HG03378 (cell line): ENCODE data around the gene PLCD3.

Experiments used
- ATAC-seq: cut with Tn5 transposase; IDR thresholded peaks from one replicate; pipeline ENCODE4 v1.9.1; 2021; ENCODE audit warnings: mild to moderate bottlenecking, moderate library complexity; ENCODE audit not compliant: unreplicated experiment

The PLCD3 gene

DNA sequence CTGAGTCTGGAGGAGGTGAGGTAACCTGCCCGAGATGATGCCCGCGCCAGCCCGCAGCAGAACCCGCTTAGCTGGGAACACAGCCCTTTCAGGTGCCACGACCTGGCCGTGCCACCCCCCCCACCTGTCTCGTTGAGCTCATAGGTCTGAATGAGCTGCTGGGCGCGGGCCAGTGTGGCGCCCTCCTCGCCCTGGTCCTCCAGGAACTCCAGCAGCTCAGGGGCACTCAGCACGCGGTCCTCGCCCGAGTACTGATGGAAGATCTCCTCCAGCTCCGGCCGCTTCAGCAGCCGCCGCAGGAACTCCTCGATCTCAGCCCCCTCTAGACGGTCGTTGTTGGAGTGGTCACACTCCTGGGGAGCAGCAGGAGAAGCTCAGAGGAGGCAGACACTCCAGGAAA lies 13.6 kb downstream of the PLCD3 start:
- no peak for ATAC-seq

DNA sequence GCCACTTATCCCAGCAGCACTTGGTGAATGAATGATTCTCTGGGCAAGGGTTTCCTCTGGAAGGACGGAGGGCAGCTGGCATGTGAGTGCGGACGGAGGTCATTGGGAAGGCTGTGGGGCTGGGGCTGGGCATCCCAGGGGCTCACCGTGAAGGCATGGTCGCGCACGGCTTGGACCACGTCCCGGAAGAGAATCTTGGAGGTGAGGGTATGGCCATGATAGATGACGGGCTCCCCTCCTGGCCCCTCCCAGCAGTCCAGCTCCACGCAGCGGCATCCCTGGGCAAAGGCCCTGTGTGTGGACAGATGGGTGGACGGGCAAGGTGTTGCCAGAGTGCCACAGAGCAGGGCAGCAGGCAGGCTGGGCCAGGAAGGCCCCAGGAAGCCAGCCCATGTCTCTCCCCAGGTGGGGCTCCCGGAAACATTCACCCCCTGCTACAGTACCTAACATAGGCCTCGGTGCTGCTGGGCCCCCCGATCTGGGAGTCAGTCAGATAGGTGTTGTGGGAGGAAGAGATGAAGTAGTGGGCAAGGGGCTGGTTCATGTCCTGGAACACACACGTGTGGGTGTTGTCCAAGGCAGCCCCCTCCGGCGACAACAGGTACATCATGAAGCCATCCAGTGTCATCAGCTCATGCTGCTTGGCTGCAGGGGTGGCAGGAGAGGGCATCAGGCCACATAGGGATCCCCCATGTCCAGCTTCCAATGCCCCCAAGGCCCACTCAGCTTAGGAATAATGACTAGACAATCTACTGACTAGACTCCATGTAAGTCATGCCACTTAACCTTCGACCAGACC lies 14.3 kb downstream of the PLCD3 start:
- ATAC-seq, result no peak

DNA sequence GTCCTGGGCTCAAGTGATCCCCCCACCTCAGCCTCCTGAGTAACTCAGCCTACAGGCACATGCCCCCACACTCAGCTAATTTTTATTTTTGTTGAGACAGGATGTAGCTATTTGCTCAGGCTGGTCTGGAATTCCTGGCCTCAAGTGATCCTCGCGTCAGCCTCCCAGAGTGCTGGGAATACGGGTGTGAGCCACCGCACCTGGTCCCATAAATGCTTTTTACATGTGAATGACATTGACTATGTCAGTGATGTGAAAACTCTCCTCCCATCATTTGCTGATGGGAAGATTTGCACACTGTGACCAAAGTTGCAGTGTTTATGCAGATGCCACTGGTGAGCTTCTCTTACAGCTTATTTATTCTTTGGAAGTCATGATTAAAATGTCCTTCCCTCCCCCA lies 15.0 kb downstream of the PLCD3 start:
- no peak for ATAC-seq

DNA sequence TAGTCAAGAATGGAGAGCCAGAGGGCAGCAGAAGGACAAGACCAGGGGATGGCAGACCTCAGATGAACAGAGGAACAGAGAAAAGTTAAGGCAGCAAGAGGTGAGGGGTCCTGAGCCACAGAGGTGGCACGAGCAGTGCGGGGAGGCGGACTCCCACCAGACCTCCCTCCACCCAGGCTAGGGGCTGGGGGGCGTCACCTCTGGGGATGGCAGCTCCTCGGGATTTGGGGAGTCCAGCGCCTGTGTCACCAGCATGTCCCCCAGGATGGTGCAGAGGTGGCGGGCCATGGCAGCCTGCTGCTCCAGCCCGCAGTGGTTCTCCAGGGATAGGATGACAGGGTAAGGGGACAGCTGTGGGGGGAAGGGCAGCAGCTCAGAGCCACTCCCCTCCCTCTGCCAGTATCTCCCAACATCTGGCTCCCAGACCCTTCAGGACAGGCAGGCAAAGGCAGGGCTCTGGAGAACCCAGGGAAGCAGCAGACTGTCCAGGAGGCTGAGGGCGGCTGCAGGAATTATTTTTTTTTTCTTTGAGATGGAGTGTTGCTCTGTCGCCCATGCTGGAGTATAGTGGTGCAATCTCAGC lies 15.8 kb downstream of the PLCD3 start:
- ATAC-seq, result no peak

DNA sequence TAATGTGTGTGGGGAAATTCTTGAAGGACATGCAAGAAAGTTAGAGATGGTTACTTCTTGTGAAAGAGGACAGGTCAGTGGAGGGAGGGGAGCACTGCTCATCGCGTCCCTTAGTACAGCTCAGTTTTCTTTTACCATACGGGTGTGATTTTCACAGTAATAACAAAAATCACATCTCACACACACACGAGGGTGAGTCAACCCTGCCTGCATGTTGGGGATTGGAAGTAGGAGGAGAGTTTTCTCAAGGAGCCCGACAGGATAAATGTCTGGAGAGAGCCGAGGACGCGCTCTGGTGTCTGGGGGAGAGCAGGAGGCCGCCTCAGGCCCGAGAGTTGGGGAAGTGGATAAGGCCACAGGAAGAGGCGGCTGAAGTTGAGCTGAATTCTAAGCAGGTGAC lies 16.4 kb downstream of the PLCD3 start:
- no peak for ATAC-seq

DNA sequence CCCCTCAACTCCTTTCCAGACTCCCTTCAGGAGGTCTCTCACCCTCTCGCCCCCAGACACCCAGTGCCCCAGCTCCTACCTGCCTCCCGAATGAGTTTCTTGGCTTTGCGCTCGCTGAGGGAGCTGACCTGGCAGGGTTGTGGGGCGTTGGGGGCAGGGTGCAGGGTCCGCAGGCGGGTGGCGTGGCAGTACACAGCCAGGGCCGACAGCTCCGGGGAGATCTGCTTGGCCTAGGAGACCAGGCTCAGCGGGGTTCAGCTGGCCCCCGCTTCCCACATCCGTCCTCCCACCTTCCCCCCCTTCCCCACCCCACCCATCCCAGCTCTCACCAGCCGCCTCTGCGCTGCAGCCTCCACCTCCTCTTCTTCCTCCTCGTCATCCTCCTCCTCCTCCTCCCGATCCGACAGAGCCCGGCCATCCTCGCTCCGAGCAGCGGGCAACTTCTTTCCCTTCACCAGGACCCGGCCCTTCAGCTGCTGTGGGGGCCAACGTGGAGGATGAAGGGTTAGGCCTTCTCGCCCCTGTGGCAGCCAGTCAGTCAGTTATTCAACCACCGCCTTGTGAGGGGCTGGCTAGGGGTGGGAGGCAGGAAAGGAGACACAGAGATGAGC lies 17.2 kb downstream of the PLCD3 start:
- ATAC-seq, result no peak

DNA sequence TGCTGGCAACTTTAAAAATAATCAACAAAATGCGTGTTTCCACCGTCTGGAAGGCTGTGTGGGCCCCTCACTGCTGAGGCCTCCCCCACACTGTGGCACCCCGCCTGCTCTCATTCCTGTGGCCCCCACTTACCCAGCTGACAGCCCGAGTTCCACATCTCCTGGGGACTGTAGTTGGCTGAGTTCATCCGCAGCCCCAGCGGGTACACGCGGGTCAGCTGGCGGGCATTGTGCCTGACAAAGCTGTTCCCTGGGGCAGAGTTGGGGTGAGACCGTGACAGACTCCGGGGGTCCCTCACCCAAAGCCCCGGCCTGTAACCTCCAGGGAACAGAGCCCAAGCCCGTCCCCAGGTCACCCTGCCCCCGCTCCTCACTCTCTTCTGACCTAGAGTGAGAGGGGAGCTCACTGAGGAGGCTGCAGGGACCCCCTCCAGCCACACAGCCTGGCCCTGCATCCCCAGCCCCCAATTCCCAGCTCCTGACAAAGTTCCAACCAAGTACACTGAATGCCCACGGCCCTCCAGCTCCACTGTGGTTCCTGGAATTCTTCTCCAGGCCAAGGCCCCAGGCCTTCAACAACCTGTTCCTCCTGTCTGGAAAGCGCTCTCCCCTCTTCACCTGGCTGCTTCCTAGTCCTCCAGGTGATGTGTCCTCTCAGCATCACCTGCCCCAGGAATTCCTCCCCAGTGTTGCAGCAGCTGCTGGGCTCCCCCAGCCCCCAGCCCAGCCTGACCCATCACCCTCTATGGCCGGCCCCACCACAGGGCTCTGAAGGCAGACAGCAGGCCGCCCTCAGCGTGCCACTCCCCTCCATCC lies 18.0 kb downstream of the PLCD3 start:
- no peak for ATAC-seq

DNA sequence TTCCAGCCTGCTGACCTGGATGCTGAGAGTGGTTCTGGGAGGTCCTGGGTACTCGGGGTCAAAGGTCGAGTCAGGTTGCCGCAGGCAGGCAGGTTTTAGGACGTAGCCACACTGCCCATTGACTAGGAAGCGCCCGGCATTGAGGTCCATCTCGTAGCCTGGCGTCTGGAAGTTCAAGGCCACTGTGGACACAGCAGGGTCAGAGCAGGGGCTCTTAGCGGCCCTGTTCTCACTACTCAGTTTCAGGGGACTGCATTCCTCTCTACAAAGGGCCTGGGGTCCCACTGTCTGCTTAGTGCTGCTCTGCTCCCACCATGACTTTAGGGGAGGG lies 18.9 kb downstream of the PLCD3 start:
- ATAC-seq, result no peak

DNA sequence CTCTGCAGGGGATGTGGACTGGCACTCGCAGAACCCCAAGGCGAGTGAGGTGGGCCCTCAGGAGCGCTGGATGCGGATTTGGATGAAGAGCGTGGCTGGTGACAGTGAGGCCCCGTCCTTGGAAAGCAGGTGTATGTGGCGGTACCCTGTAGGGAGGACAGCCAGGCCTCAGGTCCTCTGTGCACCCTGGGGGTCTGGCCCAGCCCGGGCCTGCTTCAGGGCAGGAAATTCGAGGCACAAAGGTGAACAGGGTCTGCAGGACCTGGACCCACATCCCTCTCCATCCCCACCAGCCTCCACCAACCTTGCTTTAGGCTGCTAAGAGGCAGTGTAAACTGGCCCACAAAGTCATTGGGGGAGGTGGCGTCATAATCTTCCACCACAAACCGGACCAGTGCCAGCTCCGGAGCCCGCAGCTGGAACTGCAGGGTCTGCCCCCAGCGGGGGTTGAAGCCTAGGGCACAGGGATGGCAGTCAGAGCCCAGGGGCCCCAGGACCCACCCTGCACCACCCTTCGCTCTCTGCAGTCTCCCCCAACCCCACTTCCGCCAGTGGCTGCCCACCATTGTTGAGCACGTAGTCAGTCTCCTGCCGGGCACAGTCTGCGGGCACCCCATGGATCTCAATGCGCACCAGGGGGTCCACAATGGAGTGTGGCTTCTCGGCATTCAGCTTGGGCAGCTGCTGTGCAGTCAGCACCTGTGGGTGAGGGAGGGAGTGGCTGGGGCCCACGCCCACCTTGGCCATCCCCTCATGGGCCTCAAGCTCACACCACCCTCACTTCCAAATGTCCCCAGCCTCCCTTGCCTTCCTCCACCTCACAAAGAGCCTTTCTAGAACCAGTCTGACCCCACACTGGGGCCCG lies 19.5 kb downstream of the PLCD3 start:
- no peak for ATAC-seq

DNA sequence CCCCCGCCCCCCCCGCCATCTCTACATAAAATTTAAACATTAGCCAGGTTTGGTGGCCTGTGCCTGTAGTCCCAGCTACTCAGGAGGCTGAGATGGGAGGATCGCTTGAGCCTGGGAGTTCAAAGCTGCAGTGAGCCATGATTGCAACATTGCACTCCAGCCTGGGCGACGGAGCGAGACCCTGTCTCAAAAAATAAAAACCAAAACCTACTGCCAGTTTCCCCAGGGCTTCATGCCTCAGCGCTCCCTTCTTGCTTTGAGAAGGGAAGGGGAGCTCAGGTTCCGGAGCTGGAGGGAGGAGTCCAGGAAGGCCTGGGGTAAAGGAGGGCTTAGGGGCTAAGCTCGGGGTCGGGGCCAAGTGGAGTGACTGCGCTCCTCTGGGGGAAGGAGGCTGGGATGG lies 20.5 kb downstream of the PLCD3 start:
- no peak for ATAC-seq

DNA sequence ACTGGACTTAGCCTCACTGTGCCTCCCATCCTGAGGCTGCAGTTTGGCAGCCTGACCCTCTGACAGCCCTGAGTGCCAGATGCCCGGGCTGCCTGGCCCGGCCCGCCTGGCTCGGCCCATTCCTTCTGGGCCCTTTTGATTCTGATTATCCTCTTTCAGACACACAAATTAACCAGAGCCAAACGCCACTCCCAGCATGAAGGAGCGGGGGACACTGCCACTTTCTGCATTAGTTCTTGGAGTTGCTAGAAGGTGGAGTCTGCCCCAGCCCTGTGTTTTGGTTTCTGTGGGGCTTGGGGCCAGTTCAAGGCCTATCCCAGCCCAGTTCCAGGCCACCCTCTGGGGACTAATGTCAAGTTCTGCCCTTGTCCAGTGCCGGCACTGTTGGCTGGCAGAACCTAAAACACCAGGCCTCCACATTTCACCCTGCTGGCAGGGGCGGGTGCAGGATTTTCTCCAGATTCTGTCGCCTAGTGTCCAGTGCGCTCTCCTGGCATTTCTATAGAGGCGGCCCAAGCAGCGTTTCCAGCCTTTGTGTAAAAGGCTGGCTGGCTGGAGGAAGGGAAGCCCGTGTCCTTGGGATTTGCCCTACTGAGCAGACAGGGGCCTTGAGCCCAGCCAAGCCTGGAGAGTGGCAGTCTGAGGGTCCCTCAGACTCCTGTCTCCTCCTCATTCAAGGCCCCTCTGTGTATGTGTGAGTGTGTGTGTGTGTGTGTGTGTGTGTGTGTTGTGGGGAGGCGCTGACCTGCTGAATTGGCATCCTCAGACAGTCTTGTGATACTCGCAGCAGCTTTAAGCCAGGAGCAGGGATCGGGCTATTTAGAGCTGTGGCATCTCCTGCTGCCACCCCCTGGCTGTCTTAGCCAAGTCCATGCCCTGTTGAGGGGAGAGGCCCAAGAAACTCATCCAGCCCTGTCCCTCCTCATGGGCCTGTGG lies 21.4 kb downstream of the PLCD3 start:
- no peak for ATAC-seq

DNA sequence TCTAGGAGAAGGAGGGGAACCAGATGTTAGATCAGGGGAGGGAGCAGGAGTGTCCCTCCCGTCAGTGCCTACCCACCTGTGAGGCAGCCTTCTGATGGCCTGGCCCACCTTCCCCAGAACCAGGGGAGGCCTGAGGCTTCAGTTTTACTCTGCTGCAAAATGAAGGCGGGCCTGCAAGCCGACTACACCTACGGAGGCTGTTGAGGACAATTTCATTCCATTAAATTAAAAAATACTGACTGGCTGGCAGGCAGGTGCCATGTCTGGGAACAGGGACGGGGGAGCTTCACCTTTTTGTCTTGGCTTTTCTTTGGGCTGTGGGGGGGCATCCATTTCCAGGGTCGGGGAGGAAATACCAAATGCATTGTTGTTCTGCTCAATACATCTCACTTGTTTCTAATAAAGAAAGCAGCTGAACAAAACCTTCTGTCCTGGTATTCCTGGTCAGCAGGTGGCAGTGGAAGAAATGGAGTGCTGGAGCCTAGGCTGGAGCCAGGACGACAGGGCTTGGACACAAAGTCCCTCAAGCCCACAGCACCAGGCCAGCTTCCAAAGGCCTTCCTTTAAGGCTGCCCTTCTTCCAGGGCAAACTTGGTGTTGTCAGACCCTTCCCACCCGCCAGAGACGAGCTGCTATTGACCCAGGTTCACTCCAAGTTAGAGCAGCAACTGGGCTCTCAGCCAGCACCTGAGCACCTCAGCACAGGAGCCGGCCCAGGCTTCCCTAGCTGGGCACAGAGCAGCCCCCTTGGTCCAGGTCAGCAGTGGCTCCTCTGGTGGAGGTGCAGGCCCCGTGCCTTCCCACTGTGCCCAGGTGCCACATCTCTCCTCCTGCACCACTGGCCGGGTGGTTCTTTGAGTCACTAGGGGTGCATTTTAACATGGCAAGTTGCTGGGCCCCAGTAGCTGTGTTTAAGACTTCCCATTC lies 23.5 kb downstream of the PLCD3 start:
- no peak for ATAC-seq

DNA sequence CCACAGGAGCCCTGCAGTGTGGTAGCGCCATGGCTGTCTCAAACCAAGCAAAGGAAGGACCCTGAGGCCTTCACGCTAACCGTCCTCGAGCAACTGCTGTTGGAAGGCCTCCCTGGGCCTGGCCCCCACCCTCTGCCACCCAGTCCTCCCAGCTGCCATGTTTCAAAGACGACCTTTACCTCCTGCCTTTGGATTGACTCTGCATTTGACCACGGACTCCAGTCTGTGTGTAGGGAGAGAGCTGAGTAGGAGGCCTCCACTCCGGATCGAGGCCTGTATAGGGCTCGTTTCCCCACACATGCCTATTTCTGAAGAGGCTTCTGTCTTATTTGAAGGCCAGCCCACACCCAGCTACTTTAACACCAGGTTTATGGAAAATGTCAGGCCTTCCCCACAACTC lies 24.3 kb downstream of the PLCD3 start:
- no peak for ATAC-seq

DNA sequence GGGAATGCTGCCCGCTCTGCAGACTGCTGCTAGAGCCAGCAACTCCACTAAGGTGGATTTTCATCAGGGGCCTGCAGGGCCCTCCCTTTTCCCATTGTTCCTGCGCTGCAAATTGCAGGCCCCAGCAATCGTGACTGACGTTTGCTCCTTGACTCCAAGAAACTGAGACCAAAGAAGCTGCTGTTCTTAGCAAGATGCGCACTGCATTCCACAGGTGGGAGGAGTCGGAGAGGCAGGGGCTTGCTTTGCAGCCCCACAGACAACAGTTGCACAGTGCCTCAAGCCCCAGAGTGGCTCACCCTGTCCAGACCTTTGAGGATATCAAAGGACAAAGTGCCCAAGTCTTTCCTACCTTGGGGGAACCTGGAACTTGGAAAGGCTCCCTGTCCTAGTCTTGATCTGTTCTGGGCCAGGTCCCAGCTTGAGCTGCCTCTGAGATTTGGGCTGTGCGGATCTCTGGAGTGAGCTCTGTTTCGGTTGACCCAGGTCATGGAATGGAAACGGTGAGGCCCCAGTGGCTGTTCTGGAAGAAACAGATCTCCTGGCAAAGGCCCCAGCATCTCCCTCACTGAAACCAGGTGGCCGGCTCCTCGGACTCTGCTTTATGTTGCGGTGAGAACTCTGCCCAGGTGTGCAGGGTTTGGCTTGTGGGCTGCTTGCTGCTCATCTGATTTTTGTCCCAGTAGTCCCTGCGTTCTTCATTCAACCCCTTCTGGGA lies 24.9 kb downstream of the PLCD3 start:
- ATAC-seq, result no peak

DNA sequence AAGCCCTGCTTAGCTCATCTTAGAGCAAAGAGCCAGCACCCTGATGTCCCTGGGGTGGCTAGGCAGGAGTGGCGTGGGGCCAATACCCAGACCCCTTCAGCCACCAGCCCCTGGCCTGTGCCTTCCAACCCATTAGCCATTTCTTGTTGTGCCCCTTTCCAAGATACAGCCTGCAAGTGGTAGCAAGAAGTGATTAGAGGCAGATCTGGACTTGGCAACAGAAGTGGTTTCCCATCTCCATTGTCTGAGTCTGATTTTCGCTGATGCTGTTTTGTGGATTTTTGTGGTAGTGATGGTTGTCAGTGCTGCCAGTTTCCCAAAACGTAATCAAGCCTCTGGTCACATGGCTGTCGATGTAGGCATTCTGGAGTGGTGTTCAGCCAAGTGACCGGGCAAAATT lies 25.7 kb downstream of the PLCD3 start:
- ATAC-seq, result no peak

DNA sequence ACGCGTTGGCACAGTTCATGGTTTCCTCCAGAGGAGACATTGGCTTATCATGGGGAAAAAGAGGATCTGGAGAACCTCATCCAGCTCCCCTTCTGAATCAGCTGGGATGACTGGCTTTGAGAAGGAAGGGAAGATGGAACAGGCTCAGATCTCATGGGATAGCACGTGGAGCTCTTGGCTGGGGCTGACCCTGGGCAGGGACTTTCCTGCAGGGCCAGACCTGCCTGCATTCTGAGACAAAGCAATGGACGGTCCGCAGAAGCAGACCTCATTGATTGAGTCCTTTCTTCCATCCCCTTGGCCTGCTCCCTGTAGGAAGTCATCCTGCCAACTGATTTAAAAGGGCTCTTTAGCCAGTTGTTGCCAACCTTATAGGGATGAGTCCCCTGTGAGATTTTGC lies 26.2 kb downstream of the PLCD3 start:
- no peak for ATAC-seq

DNA sequence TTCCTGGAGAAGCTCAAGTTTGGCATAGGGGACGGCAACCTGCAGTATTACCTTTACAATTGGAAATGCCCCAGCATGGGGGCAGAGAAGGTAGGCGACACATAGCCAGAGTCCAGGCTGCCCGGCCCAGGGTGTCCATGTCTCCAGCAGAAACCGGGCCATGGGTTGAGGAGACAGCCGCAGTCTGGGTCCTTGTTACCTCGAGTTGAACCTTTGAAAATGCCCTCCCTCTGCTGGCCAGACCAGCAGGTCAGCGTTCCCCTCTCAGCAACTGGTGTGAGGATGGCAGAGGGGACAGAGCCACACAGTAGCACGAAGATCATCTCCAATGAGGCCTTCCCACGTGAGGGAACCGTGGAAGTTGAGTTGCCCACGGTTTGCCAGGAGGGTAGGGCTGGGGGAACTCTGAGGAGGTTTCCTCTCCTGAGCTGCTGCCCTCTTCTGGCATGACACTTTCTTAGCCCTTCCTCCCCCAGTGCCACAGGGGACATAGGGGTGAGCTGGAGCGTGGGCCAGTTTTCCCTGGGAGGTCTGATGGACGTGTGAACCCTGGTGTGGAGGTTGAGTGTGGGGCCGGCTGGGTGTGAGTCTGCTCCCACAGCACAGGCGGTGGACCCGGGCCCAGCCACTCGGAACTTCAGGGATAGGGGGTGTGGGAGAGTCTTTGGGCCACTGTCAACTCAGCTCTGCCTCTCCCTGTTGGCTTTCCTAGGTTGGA lies 27.2 kb downstream of the PLCD3 start:
- no peak for ATAC-seq
